Measurements from ENCODE around the gene S100A6. TPM values are rescaled to one million over a fixed set of nuclear protein-coding genes. Genes with fewer than 3 reads are reported as not detected.
A peak's percentile ranks its signal among the peaks of the same experiment; 100 is the strongest.
"Not testable (repeated sequence)": the region's sequence is repeated elsewhere in the genome, so short reads cannot be mapped to it uniquely, and the experiment has no call there.

S100A6 gene
- total RNA-seq, 8 experiments from 2014 or later: 0.49 to 2,482 (median 5.7) TPM

DNA sequence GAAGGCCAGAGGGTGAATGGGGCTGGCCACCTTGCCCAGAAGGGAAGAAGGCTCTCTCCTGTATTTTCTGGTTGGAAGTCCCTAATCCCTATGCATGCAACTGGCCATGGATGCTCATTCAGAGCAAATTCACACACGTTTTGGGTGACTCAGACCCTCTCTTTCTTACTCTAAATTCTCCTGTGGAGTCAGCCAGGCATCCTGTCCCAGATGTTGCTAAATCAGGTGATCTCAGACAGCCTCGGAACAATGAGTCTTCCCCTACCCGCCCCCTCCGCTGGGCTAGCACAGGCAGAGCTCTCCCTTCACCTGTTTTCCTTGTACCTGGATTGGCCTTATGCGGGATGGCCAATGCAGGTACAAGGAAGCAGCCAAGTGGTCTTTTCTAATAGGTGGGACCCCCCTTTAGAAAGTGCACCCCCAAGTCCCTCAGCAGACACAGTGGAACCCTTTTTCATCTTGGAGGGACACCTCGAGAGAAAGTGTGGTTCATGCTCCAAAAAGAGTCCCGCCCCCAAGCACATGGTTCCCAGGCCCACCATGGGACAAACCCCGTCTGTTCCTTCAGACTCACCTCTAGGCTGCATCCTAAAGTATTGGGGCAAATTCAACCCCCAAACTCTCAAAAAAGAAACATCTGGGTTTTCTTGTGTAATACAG is 8.6 kb downstream of the S100A6 start:
- WGBS, 10 experiments: 47 to 100% (median 80%) methylated on average over 1 to 8 of the region's 8 CpGs; no CpG with 5 or more reads in 4 of the 10 experiments
- no peak overlapping the region for H3K27ac ChIP-seq
- in situ Hi-C loops (cut with MboI; ENCODE audit: low pct_unique_long_range_greater_than_20kb in 2 of 9, low sequenced_read_pairs in 9 of 9, unreplicated experiment in 9 of 9): no loop called here
- ATAC-seq (replicated peaks in 6 of 8): peak in 1 of 8 experiments; percentile 9
- no peak overlapping the region for H3K4me3 ChIP-seq
- H3K4me1 ChIP-seq (replicated peaks in 1 of 2): peaks cover 8 to 9% of the 10 kb centered on the region in 2 donors

DNA sequence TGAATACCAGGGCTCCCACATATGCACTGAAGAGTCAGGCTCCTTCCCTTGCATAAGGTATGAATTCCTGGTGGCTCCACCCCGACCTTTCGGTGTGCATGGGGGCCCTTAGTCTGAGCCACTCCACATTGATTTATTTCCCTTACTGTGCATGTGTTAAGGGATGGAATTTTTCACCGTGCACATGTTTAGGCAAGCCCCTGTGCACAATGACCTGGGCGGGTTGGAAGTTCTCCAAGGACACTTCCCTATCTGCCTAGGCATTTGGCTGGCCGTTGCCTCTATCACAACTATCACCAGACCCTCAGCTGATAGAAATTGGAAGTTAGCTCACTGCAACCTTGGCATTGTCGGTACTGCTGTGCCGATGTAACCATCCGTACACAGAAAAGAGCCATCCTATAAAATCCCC is 9.7 kb downstream of the S100A6 start:
- H3K27ac ChIP-seq: no peak overlapping the region
- in situ Hi-C loops (cut with MboI; ENCODE audit: low pct_unique_long_range_greater_than_20kb in 2 of 9, low sequenced_read_pairs in 9 of 9, unreplicated experiment in 9 of 9): no loop called here
- no peak overlapping the region for H3K4me3 ChIP-seq
- H3K4me1 ChIP-seq (replicated peaks in 1 of 2): peaks cover 8 to 9% of the 10 kb centered on the region in 2 donors
- 37 to 83% (median 68%) methylated on average over 1 to 8 of the region's 8 CpGs; no CpG with 5 or more reads in 1 of the 10 experiments for WGBS, 10 experiments
- peak in 7 of 8 experiments; percentile 17 to 54 (median 27) for ATAC-seq (replicated peaks in 6 of 8)

DNA sequence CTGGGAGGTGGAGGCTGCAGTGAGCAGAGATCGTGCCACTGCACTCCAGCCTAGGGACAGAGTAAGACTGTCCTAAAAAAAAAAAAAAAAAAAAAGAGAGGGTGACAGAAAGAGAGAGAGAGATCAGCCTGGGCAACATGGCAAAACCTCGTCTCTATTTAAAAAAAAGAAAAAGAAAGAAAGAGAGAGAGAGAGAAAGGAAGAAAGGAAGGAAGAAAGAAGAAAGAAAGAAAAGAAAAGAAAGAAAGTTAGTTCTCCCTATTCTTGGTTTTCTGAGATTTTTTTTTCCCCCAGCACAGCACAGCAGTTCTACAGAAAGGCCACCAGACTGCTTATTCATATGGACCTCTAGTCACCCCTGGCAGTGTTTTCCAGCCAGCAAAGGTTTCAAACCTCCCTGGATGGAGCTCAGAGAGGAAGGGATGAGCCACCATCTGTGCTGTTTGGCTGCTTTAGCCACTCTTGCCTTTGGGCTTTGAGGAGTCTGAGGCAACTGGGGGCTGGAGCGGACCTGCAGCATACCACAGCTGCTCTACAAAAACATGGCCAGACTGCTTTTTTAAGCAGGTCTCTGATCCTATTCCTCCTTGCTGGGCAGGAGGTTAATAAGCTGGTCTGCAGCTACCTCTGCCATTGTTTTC is 10.6 kb downstream of the S100A6 start:
- no peak overlapping the region for H3K4me3 ChIP-seq
- ATAC-seq (replicated peaks in 6 of 8): peak in 5 of 8 experiments; percentile 18 to 53 (median 35)
- 29 to 100% (median 49%) methylated on average over 1 to 3 of the region's 3 CpGs for WGBS, 10 experiments
- H3K4me1 ChIP-seq (replicated peaks in 1 of 2): peaks cover 8 to 9% of the 10 kb centered on the region in 2 donors
- in situ Hi-C loops (cut with MboI; ENCODE audit: low pct_unique_long_range_greater_than_20kb in 2 of 9, low sequenced_read_pairs in 9 of 9, unreplicated experiment in 9 of 9): no loop called here
- H3K27ac ChIP-seq: no peak overlapping the region

DNA sequence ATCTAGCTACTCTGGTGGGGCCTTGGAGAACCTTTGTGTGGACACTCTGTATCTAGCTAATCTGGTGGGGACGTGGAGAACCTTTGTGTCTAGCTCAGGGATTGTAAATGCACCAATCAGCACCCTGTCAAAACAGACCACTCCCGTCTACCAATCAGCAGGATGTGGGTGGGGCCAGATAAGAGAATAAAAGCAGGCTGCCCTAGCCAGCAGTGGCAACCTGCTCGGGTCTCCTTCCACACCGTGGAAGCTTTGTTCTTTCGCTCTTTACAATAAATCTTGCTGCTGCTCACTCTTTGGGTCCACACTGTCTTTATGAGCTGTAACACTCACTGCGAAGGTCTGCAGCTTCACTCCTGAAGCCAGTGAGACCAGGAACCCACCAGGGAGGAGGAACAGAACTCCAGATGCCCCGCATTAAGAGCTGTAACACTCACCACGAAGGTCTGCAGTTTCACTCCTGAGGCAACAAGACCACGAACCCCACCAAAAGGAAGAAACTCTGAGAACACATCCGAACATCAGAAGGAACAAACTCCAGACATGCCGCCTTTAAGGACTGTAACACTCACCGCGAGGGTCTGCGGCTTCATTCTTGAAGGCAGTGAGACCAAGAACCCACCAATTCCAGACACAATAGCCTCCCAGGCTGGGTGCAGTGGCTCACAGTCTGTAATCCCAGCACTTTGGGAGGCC is 13.3 kb downstream of the S100A6 start:
- WGBS, 10 experiments: 60 to 95% (median 85%) methylated on average over 1 to 11 of the region's 14 CpGs; no CpG with 5 or more reads in 2 of the 10 experiments

DNA sequence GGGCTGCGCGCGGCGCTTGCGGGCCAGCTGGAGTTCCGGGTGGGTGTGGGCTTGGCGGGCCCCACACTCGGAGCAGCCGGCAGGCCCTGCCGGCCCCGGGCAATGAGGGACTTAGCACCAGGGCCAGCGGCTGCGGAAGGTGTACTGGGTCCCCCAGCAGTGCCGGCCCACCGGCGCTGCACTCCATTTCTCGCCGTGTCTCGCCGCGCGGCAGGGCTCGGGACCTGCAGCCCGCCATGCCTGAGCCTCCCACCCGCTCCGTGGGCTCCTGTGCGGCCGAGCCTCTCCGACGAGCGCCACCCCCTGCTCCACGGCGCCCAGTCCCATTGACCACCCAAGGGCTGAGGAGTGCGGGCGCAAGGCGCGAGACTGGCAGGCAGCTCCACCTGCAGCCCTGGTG is 14.0 kb downstream of the S100A6 start:
- not testable (repeated sequence) for H3K27ac ChIP-seq; ATAC-seq (replicated peaks in 6 of 8); H3K4me1 ChIP-seq (replicated peaks in 1 of 2); H3K4me3 ChIP-seq
- 86 to 100% (median 97%) methylated on average over 1 to 18 of the region's 37 CpGs; no CpG with 5 or more reads in 6 of the 10 experiments for WGBS, 10 experiments
- in situ Hi-C loops (cut with MboI; ENCODE audit: low pct_unique_long_range_greater_than_20kb in 2 of 9, low sequenced_read_pairs in 9 of 9, unreplicated experiment in 9 of 9): loop anchor here in 6 of 9 experiments (25.0 kb wide), 4 partner anchors 115 to 465 kb away; partner anchors contain the start of genes JTB (in 5 of the 6), RAB13 (in 5 of the 6), RPS27 (in 5 of the 6) and CHTOP (in 3 of the 6)

More for the DNA sequence above, 13.3 kb downstream of the S100A6 start:
- H3K4me3 ChIP-seq; H3K27ac ChIP-seq; ATAC-seq (replicated peaks in 6 of 8); H3K4me1 ChIP-seq (replicated peaks in 1 of 2): not testable (repeated sequence)
- in situ Hi-C loops (cut with MboI; ENCODE audit: low pct_unique_long_range_greater_than_20kb in 2 of 9, low sequenced_read_pairs in 9 of 9, unreplicated experiment in 9 of 9): loop anchor here in 6 of 9 experiments (25.0 kb wide), 4 partner anchors 115 to 465 kb away; partner anchors contain the start of genes JTB (in 5 of the 6), RAB13 (in 5 of the 6), RPS27 (in 5 of the 6) and CHTOP (in 3 of the 6)

DNA sequence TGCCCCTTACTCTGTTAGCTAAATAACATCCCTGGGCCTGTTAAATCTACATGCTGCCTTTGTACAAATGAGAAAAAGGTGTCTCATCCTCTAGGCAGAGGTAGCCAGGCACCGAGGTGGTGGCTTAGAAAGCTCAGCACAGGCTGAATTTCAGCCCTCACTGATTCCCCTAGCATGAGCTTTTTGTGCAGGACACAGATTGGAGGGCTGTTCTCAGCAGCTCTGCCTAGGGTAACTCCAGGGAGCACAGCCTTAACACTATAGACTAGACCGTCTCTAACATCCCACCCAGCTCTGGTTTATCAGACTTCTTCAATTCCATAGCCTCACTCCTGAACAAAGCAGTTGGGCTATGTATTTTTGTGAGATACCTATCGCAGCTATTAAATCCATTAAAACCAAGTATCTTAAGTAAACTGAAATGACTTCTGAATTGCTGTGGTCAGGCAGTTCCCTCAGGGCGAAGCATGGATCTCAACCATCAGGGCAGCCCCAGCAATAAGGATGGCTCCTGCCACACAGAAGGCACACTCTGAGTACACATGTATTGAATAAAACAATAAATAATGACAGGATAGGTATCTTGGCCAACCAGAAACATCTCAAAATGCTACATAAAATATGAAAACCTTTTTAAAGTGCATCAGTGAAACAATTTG is 14.8 kb downstream of the S100A6 start:
- H3K4me3 ChIP-seq: no peak overlapping the region
- ATAC-seq (replicated peaks in 6 of 8): peak in 2 of 8 experiments; percentile 19 to 41
- H3K4me1 ChIP-seq (replicated peaks in 1 of 2): peaks cover 2 to 4% of the 10 kb centered on the region in 2 donors
- H3K27ac ChIP-seq: no peak overlapping the region
- 53 to 100% (median 85%) methylated on average over 1 to 4 of the region's 4 CpGs; no CpG with 5 or more reads in 2 of the 10 experiments for WGBS, 10 experiments
- in situ Hi-C loops (cut with MboI; ENCODE audit: low pct_unique_long_range_greater_than_20kb in 2 of 9, low sequenced_read_pairs in 9 of 9, unreplicated experiment in 9 of 9): loop anchor here in 6 of 9 experiments (25.0 kb wide), 4 partner anchors 116 to 466 kb away; partner anchors contain the start of genes JTB (in 5 of the 6), RAB13 (in 5 of the 6), RPS27 (in 5 of the 6) and CHTOP (in 3 of the 6)

DNA sequence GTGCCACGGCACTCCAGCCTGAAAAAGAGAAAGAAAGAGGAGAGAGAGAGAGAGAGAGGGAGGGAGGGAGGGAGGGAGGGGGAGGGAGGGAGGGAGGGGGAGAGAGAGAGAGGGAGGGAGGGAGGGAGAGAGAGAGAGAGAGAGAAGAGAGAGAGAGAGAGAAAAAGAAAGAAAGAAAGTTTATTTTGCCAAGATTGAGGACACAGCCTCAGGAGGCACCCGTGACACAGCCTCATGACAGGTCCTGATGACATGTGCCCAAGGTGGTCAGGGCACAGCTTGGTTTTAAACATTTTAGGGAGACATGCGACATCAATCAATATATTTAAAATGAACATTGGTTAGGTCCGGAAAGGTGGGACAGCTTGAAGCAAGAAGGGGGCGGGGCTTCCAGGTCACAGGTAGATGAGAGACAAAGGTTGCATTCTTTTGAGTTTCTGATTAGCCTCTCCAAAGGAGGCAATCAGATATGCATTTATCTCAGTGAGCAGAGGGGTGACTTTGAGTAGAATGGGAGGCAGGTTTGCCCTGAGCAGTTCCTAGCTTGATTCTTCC is 15.6 kb downstream of the S100A6 start:
- not testable (repeated sequence) for H3K4me3 ChIP-seq; H3K4me1 ChIP-seq (replicated peaks in 1 of 2); ATAC-seq (replicated peaks in 6 of 8); H3K27ac ChIP-seq
- in situ Hi-C loops (cut with MboI; ENCODE audit: low pct_unique_long_range_greater_than_20kb in 2 of 9, low sequenced_read_pairs in 9 of 9, unreplicated experiment in 9 of 9): loop anchor here in 6 of 9 experiments (25.0 kb wide), 4 partner anchors 117 to 467 kb away; partner anchors contain the start of genes JTB (in 5 of the 6), RAB13 (in 5 of the 6), RPS27 (in 5 of the 6) and CHTOP (in 3 of the 6)
- WGBS, 10 experiments: 40 to 80% (median 73%) methylated on average over 1 to 4 of the region's 5 CpGs; no CpG with 5 or more reads in 5 of the 10 experiments

DNA sequence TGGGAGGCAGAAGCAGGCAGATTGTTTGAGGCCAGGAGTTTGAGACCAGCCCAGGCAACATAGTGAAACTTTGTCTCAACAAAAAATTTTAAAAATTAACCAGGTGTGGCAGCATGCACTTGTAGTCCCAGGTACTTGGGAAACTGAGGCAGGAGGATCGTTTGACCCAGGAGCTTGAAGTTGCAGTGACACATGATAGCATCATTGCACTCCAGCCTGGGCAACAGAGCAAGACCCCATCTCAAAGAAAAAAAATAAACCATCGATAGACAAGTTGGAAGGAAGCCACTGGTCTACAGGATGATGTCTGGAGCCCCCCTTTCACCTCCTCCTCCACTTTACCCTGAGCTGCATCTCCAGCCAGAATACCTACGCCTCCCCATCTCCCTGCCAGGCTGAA is 16.5 kb downstream of the S100A6 start:
- Histone ChIP-seq H3K4me1 (replicated peaks in 1 of 2) (no peaks in the 10 kb centered on the region), H3K4me3 (no peak overlapping the region), H3K27ac (no peak overlapping the region)
- ATAC-seq (replicated peaks in 6 of 8): no peak
- in situ Hi-C loops (cut with MboI; ENCODE audit: low pct_unique_long_range_greater_than_20kb in 2 of 9, low sequenced_read_pairs in 9 of 9, unreplicated experiment in 9 of 9): loop anchor here in 6 of 9 experiments (25.0 kb wide), 4 partner anchors 118 to 468 kb away; partner anchors contain the start of genes JTB (in 5 of the 6), RAB13 (in 5 of the 6), RPS27 (in 5 of the 6) and CHTOP (in 3 of the 6)
- 60 to 100% (median 85%) methylated on average over 1 to 3 of the region's 3 CpGs; no CpG with 5 or more reads in 2 of the 10 experiments for WGBS, 10 experiments

DNA sequence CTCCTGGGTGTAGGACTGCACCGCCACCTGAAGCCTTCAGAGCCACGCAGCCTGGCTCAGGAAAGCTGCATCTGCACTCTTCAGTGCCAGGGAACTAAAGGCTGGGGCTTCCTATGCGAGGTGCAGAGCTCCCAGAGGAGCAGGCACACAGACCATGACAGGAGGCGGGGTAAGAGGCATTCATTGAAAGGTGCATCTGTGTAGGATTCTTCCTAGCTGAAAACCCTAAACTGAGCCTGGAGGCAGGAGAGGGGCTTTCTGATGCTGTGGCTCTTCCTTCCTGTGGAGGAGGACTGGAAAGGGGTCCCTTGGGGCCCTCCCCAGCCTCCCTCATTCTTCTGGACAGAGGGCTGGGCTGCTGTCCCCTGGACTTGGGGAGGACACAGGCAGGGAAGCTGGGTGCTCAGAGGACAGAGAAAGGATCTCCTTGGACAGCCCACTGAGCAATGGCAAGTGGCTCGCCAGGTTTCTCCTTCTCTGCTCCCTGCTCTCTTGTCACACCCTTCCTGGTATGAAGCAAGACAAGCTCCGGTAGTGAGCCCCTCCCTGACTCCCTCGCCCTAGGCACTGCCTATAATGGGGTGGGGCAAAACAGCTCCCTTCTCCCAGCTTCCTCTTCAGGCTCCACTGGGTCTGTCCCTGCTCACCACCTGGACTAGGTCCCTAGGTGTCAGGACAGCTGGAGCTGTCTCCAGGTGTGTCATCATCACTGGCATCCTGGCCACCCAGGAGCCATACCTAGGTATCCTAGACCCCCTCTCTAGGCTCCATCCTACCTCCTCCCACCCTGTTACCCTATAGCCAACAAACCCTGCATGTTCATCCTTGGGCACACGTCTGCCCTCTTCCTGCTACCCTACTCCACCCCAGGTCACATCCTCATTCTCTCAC is 20.0 kb downstream of the S100A6 start:
- 0 to 100% (median 54%) methylated on average over 1 to 7 of the region's 8 CpGs; no CpG with 5 or more reads in 2 of the 10 experiments for WGBS, 10 experiments
- Histone ChIP-seq H3K27ac (no peak overlapping the region), H3K4me3 (no peak overlapping the region), H3K4me1 (replicated peaks in 1 of 2) (no peaks in the 10 kb centered on the region)
- in situ Hi-C loops (cut with MboI; ENCODE audit: low pct_unique_long_range_greater_than_20kb in 2 of 9, low sequenced_read_pairs in 9 of 9, unreplicated experiment in 9 of 9): loop anchor here in 6 of 9 experiments (25.0 kb wide), 4 partner anchors 122 to 472 kb away; partner anchors contain the start of genes JTB (in 5 of the 6), RAB13 (in 5 of the 6), RPS27 (in 5 of the 6) and CHTOP (in 3 of the 6)
- ATAC-seq (replicated peaks in 6 of 8): peak in 4 of 8 experiments; percentile 10 to 91 (median 87)

DNA sequence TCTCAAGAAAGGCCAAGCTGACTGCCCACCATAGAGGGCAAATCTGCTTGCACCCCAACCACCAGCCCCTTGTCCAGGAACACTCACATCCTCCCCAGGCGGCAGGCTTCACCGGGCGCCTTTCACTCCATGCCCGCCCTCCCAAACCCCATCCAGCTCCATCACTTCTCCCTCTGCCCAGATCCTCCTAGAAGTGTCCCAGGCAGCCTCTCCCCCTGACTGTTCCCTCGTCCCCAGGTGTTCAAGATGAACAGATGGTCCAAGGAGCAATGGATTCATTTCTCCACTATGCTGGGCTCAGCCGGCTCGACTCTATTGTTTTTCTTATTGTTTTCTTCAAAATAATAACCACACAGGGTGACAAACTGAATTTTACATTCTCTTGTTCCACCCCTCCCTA is 22.1 kb downstream of the S100A6 start:
- in situ Hi-C loops (cut with MboI; ENCODE audit: low pct_unique_long_range_greater_than_20kb in 2 of 9, low sequenced_read_pairs in 9 of 9, unreplicated experiment in 9 of 9): loop anchor here in 6 of 9 experiments (25.0 kb wide), 4 partner anchors 124 to 474 kb away; partner anchors contain the start of genes JTB (in 5 of the 6), RAB13 (in 5 of the 6), RPS27 (in 5 of the 6) and CHTOP (in 3 of the 6)
- no peak for ATAC-seq (replicated peaks in 6 of 8)
- 70 to 100% (median 95%) methylated on average over 2 to 6 of the region's 7 CpGs; no CpG with 5 or more reads in 2 of the 10 experiments for WGBS, 10 experiments

More for the DNA sequence above, 22.1 kb downstream of the S100A6 start:
- H3K4me3 ChIP-seq: no peak overlapping the region
- H3K27ac ChIP-seq: no peak overlapping the region
- H3K4me1 ChIP-seq (replicated peaks in 1 of 2): no peaks in the 10 kb centered on the region
